HG02884 (cell line): Measurements from ENCODE around the gene LRRFIP2.

Experiments used
- ATAC-seq: cut with Tn5 transposase; IDR thresholded peaks from one replicate; pipeline ENCODE4 v1.9.1; 2021; ENCODE audit warnings: mild to moderate bottlenecking, moderate library complexity; ENCODE audit not compliant: unreplicated experiment

The LRRFIP2 gene

GRCh38 chr3:37117548-37117947 is 56.8 kb downstream of the LRRFIP2 start:
- ATAC-seq: no peak

GRCh38 chr3:37116998-37117397 is 57.4 kb downstream of the LRRFIP2 start:
- ATAC-seq: no peak

GRCh38 chr3:37115446-37115845 is 58.9 kb downstream of the LRRFIP2 start:
- no peak for ATAC-seq

- peak; percentile 48 for ATAC-seq
These were observed 59.9 kb downstream of the LRRFIP2 start for GRCh38 chr3:37114251-37115145.

DNA sequence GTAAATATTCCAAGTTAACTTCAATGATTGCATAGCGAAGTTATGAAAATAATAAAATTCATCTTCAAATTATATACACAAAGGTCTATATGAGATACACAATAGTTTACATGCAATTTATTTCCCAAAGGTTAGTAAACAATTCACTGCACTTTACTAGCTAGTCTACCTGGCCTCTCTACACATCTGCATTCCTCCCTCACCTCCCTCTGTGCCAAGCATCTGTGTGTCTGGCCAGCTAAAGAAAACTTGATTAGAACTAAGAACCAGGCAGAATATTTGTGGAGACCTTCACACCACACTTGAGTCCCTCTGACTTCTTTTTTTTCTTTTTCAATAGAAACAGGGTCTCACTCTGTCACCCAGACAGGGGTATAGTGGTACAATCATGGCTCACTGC is 61.4 kb downstream of the LRRFIP2 start:
- no peak for ATAC-seq

GRCh38 chr3:37111199-37111598 is 63.2 kb downstream of the LRRFIP2 start:
- no peak for ATAC-seq

DNA sequence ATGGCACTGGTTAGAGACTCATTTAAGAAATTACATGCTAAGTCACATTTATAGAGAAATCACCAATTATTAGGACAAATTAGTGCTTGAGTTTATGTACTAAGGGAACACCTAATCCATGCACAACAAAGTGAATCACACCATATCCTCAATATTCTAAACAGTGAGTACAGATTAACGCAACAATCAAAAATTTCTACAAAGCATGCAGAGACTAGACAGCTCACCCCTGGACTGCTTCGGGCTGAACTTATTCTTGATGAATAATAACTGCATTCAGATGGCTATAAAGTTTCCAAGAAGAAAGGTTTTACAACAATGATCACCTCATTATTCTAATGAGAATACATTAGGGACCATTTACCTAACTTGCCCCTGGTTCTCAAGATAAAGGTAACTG is 66.5 kb downstream of the LRRFIP2 start:
- ATAC-seq: no peak

- no peak for ATAC-seq
These were observed 71.1 kb downstream of the LRRFIP2 start for GRCh38 chr3:37103103-37103808.

- no peak for ATAC-seq
These were observed 74.0 kb downstream of the LRRFIP2 start for GRCh38 chr3:37100411-37100810.

DNA sequence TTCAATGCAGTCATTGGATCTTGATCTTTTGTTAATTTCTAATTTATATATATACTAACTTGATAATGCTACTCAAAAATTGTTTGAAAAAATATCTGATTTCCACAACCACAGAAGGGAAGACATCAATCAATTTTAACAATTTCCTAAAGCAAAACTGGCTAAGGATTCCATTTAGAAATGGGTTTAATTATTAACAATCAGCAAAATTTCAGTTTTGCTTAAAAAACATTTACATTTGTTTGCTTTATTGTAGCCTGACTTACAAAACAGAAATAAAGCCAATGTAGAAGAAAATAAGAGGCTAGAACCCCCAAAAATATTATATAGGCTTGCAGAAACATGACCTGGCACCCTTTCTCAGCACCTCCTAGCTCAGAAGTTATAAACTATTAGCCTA is 74.9 kb downstream of the LRRFIP2 start:
- no peak for ATAC-seq

- ATAC-seq: no peak
These were observed 75.5 kb downstream of the LRRFIP2 start for GRCh38 chr3:37098884-37099283.

DNA sequence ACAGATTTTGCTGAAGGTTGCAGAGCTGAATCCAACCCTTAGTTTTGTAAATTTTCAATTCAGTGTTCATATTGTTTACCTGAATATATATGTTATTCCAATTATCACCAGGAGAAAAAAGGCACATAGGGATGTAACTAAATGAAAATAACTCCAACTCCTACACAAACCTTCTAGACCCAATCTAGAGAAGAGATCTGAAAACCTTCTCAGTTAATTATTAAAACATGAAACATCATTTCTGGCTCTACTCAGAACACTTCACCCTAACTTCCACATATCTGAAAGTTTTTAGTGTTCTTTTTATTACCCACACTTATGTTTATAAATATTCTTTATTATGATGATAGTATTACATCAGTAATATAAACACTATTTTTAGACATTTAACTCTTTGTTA is 76.6 kb downstream of the LRRFIP2 start:
- ATAC-seq: no peak

- ATAC-seq: no peak
These were observed 77.4 kb downstream of the LRRFIP2 start for GRCh38 chr3:37096975-37097374.

GRCh38 chr3:37096288-37096687 is 78.1 kb downstream of the LRRFIP2 start:
- ATAC-seq: no peak

DNA sequence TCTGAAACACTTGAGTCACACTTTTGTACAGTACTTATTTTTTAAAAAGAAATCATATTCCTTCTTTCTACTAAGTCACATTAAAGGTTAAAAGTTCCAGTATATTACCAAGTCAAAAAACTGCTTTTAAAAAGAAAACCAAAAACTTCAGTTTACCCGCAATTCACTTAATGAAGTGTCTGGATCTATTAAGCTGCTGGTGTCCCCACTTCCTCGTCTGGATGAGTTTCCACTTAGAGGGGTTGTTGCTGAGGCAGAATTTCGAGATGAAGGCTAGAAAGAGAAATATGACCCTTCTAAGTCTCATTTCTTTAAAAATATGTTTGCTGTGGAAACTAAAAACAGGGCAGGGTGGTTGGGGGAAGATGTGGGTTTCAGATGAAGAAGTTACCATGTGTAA is 79.7 kb downstream of the LRRFIP2 start:
- ATAC-seq: no peak

DNA sequence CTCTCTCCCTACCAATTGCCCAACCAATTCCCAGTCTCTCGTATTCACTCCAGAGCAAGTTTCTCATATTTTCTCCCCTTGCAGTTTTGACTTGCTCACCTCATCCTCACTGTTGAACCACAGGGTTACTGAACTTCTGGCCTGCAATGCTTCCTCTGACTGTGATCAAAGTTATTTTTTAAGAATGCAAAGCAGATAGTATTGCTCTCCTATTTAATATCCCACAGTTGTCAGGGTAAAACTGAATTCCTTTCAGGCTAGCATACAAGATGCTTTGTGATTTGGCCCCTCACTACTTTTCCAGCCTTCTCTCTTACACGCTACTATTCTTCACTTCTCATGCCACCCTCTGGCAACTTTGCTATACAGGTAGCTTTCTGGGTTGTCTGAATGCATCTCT is 80.9 kb downstream of the LRRFIP2 start:
- no peak for ATAC-seq

DNA sequence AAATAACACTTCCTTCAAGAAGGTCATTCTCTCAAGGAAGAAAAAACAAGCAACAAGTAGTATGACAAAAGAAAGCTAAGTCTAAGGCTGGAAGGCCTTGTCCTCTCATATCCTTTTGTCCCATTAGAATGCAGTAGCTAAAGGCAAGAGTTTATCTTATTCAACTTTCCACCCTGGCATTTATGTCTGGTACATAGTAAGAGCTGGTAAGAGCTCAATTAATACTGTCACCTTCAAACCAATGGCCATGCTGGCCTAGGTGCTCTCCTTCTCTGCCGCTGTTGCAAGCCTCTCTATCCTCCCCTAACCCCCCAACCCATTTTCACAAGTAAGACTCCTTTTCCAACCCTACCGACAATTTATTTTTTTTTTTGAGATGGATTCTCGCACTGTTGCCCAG is 81.9 kb downstream of the LRRFIP2 start:
- ATAC-seq: no peak

GRCh38 chr3:37087870-37088269 is 86.5 kb downstream of the LRRFIP2 start:
- ATAC-seq: no peak

GRCh38 chr3:37086918-37087317 is 87.5 kb downstream of the LRRFIP2 start:
- ATAC-seq: no peak

- ATAC-seq: no peak
These were observed 92.1 kb downstream of the LRRFIP2 start for GRCh38 chr3:37082317-37082716.

GRCh38 chr3:37075955-37076354 is 98.4 kb downstream of the LRRFIP2 start:
- ATAC-seq: no peak

DNA sequence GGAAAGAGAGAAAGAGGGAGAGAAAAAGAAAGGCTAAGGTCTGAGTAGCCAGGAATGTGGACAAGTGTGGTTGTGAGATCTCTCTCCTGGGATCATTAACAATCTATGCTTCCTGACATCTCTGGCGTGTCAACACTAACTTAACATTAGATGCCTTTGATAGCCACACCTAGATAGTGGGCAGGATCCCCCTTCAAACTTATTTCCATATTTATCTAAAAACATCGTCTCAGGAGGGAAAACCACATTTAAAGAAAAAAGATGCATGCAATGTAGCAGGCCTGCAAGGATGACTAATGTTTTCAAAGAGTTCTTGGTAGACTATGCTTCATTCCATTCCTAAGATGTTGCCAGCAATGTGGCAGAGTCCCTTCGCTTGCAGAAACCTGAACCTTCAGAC is 100.2 kb downstream of the LRRFIP2 start:
- ATAC-seq: no peak
